GM12892 (cell line): ENCODE data around the gene IL11.

Experiments
- POLR2A ChIP-seq: IDR thresholded peaks from 2 replicates; pipeline ENCODE4 v1.6.1; 2011; ENCODE audit warnings: low read depth, low read length, control low read depth
- POLR2AphosphoS5 ChIP-seq: IDR thresholded peaks from 2 replicates; pipeline ENCODE4 v1.6.1; 2011; ENCODE audit warnings: low read depth, low read length, control low read depth
- TAF1 ChIP-seq: IDR thresholded peaks from 2 replicates; pipeline ENCODE4 v1.6.1; 2011; ENCODE audit warnings: low read depth, mild to moderate bottlenecking, control low read depth, low read length, borderline replicate concordance

GRCh38 chr19:55336101-55336500 is 34.2 kb downstream of the IL11 start:
- TF ChIP-seq POLR2A: no peak
- TF ChIP-seq POLR2AphosphoS5: no peak
- no peak for TF ChIP-seq TAF1
